ENCODE data around the gene ITPR1.

ITPR1 gene

GRCh38 chr3:4744405-4745234, 251.5 kb downstream of the ITPR1 start:
- no peak for DNase-seq (ENCODE audit: low spot score)

DNA sequence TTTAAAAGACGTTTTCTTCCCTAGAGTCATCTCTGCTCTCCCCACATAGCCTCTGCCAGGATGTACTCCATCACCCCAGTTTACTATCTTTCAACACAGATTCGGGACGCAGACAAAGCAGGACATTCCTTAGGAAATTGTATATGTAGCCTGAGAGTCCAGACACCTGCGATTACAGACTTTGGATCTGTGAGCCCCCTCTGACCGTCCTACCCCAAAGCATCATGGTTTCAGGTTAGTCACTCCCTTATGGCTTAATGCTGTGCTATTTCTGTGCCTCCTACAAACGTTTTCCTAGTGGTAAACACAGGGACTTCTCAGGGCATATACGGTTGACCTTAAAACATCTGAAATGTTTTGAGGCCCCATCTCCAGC, 252.1 kb downstream of the ITPR1 start:
- no peak for DNase-seq (ENCODE audit: low spot score)

DNA sequence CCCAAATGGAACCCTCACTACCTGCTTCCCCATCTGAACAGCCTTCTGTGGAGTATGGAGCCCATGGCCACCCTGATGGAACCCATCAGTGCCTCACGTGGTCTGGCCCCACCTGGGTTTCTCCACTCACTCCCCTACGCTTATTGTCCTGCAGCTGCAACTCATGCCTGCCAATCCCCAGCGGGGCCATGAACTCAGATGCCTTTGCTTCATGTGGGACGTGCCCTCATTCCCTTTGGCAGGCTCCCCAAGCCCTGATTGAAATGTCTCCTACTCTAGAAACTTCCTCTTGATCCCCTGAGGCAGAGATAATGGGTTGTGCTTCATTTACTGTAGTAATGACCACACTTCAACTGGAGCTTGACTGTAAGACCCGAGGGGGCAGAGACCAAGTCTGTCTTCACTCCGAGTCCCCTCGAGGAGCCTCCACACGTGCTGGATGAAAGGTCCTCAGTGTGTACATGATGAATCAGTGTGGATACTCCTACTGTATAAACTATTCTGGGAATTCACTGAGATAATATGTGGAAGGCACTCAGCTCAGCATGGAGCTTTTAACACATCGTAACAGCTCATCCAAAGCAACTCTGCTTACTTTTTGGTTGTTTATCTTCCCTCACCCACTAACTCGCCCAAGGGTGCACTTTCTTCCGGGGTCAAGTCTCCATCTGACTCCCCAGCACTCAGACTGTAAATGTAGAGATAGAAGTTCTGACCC, 253.3 kb downstream of the ITPR1 start:
- no peak for DNase-seq (ENCODE audit: low spot score)

- no peak for DNase-seq (ENCODE audit: low spot score)
Observed at GRCh38 chr3:4748127-4748526, 255.0 kb downstream of the ITPR1 start.

DNA sequence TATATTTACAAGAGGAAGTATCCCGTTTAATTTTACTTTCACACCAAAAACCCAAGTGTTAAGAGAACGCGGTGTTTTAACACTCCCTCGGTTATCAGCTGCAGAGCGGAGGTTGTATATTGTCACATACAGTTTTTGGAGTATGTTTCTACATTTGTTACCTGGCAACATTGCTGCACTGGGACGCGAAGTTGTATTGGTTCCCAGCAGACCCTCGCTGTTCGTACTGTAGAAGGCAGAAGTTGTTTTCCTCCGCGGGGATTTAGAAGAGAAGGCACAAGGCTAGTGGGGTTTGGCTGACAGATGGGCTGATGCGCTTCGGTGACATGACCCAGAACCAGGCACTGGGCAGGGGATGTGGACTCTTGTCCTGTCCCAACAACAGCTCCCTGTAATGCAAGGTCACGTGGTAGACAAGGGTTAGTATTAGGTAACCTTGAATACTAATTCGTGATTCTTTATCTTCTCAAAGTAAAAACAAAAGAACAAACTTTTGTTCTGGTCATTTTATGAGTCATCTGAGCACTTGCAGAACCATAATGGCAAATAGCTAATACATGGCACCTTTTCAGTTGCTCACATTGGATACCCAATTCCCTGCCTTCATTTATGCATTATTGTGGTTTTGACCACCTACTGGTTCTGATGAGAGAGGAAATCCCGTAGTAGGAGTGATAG, 255.7 kb downstream of the ITPR1 start:
- no peak for DNase-seq (ENCODE audit: low spot score)

DNA sequence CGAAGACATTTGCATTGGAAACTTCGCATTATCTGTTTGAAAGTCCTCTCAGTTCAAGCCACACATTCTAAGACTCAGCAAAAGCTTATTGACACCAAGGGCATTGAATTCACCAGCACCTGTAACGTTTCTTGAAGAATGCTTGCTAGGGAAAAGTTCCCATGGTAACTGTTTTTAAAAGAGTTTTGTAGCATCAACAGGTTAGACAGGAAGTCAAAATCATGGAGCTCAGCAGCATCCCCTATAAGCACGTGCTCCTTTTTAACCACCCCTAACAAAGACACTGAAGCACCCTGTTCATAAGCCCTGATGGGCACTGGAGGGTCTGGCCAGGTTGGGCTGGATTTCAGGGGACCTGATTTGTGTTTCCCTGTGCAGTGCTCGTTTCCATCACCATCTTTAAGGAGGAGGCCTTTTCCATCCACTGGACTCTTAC, 256.4 kb downstream of the ITPR1 start:
- no peak for DNase-seq (ENCODE audit: low spot score)

- no peak for DNase-seq (ENCODE audit: low spot score)
Observed at GRCh38 chr3:4750306-4750968, 257.3 kb downstream of the ITPR1 start.

DNA sequence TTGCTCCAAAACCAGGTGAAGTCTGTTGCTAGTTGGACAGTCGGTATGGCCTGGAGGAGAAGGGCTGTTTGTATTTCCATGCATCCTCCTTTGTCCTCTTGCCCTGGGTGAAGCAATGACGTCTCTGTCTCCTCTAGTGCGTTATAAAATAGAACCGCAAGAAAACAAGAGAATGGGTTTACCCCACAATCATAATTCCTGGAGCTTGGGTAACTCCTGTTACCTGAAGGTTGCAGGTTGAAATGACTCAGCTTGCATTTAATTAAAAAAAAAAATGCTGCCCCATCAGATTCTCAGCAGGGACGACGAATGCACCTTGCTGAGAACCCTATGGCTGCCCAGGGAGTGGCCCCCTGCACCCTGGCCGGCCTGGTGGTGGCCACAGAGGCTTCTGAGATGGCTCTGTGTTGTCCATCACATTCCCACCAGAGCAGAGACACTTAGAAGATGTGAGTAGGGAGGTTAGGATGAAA, 257.9 kb downstream of the ITPR1 start:
- DNase-seq (ENCODE audit: low spot score) = peak; percentile 39

DNA sequence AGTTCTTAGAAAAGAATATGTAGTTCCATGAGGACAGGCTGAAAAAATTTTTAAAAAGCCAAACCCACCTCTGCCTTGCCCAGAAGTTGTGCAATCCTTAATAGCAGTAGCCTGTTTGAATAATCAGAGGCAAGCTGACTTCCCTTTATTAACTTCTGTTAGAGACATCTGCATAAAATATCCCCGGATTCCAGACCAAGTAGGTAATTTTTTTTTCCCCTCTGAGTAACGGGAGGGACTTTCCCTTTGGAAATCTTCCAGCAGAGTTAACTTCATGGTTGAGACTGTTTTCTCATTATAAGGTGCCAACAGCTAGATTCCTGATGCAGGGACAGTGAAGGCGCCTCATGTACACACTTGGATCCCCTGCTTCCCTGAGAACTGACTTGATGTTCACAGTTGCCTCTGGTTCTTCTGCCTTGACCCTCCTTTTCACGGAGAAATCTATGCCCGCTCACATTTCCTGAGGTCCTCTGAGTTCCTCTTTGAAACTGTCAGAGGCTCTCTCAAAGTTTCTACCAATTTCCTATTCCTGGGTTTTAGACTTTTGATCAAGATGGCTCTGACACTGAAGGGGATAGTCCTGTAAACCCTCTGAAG, 258.5 kb downstream of the ITPR1 start:
- peak; percentile 55 for DNase-seq (ENCODE audit: low spot score)

- DNase-seq (ENCODE audit: low spot score) = peak; percentile 83
Observed at GRCh38 chr3:4752201-4753072, 259.3 kb downstream of the ITPR1 start.

DNA sequence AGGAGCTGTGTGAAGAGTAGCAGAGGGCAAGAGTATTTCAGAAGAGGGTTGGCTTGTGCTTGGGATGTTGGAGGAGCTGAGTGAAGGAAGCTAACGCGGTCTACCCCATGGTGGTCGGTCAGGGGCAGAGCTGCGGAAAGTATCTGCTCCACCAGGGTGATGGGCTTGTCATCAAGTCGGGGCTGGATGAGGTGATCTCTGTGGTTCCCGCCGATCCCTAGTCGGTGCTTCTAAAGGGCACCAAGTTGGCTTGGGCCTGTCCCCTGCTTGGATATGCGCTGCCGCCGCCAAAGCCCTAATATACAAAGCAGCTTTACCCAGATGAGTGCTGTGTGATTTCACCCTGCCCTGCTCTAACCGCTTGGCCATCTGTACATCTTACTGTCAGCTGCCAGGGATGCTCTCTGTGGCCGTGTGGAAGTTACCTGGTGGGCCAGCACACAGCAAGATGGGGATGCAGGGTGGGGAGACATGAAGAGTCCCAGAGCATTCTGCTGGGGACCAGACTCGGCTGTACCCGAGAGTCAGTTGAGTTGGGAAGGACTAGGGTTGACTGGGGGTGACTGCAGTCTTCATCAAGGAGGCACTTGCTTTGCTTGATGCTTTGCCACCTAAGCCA, 260.0 kb downstream of the ITPR1 start:
- no peak for DNase-seq (ENCODE audit: low spot score)

GRCh38 chr3:4754180-4755086, 261.3 kb downstream of the ITPR1 start:
- DNase-seq (ENCODE audit: low spot score) = no peak

DNA sequence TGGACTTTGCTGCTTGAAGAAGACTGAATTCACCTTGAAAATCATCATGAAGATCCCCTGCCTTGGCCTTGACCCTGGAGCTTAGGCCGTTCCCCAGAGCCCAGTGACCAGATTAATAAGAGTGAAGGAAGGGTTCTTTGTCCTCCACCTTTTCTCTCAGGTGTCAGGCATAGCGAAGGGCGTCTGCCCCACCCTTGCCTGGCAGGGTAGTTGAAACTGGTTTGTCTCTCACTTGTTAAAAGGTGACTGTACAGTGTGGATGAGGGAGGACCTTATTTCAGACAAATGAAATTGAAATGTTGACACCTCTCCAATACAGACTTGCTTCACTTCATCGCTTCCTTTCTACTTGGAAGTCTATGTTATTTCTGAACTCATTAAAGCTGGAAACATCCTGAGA, 262.4 kb downstream of the ITPR1 start:
- DNase-seq (ENCODE audit: low spot score) = no peak

GRCh38 chr3:4756057-4756775, 263.1 kb downstream of the ITPR1 start:
- DNase-seq (ENCODE audit: low spot score) = no peak

DNA sequence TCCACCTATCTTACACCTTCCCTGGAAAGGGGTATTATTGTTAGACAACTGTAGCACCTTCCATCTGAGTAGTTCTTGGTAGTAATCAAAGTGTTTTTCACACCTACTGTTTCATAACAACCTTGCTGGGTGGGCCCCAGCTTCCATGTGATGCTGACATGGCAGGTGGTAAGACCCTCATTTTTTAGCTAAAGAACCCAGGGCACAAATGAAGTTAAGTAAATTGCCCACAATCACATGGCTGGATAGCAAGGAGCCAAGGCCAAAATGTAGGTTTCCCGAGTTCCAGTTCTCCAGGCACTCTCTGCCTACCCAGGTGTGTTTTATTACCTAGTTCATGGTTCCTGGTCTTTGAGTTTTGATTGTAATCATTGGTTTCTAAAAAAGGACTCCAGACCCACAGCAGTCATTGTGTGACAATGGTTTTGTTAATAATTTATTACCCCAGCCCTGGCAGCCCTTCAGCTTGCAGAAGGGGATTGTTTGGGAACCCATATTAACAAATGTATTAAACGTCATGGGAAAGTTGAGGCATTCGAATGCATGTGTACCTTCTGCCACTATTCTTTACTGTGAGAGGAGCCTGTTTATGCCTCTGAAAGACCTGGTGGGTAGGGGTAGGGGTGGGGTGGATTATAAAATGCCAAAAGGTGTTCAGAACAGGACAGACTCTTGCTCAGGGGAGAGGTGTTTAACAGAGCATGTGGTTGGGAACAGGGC, 263.9 kb downstream of the ITPR1 start:
- peak; percentile 59 for DNase-seq (ENCODE audit: low spot score)

GRCh38 chr3:4757575-4758248, 264.6 kb downstream of the ITPR1 start:
- DNase-seq (ENCODE audit: low spot score) = no peak

DNA sequence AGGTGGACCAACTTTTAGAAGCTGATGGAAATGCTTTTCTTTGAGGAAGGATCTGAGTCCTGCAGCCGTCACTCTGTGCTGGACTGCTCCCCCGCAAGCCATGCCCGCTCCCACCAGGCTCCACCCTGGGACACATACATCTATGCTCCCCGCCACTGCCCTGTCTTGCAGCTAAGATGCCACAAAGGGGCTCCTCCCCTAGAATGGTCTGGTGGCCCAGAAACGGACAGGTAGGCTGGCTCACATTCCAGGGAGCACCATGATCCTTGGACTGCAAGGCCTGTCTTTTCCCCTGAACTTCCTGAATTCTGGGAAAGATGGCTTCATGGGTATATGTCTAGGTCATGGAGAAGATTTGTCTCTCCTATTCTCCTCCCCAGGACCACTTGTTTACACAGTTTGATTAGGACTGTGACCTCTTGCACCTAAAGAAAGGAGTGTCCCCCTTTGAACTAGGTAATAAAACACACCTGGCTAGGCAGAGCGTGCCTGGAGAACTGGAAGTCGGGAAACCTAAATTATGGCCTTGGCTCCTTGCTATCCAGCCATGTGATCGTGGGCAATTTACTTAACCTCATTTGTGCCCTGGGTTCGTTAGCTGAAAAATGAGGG, 265.2 kb downstream of the ITPR1 start:
- peak; percentile 56 for DNase-seq (ENCODE audit: low spot score)
